ENCODE measurements around the gene STARD8.

Gene STARD8

DNA sequence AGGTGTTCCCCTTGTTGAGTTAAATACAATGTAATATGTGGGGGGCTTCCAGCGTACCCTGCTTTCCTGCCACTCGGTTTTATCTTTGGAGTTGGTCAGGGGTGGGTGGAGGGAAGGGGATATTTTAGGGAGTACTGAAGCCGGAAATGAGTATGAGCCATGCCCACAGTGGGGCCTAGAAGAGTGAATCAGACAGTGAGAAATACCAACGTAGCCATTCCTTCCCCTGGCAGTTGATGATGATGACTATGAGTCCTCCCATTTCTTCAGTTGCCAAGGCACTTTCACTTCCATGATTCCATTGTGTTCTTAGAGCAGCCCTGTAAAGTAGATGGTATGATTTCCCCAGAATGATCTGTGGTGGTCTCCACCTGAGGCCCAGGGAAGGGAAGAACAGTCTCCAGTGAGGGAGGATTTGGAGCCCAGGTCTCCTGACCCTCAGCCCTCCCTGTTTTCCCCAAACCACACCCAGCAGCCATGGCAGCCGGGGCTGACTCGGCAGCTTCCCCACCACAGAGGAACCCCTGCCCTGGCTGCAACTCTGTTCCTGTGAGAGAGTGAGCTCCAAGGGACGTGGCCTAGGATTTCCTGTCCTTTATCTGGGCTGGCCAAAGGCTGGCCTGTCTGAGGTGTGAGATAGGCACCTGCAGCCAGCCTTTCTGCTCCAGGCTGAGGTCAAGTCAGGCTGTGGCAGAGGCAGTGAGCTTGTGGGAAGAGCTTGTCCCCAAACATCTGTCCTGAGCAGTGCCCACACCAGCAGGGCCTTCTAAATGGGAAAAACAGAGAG lies 52.7 kb downstream of the STARD8 start:
- peak overlapping the region; percentile 82 for H2AFZ ChIP-seq (ENCODE audit: low read length, unreplicated experiment)
- no peaks in the 10 kb centered on the region for H3K79me2 ChIP-seq (ENCODE audit: control insufficient read depth, insufficient read depth, low read length, unreplicated experiment)
- peak overlapping the region; percentile 65 for H3K27ac ChIP-seq (ENCODE audit: low read depth, low read length)
- H3K4me1 ChIP-seq (ENCODE audit: control insufficient read depth, insufficient read depth, low read length, unreplicated experiment): peaks cover 12% of the 10 kb centered on the region
- no peaks in the 10 kb centered on the region for H3K27me3 ChIP-seq (ENCODE audit: insufficient read depth, low read length)
- H3K4me3 ChIP-seq (ENCODE audit: low read depth, low read length): no peak overlapping the region
- no peaks in the 10 kb centered on the region for H3K36me3 ChIP-seq (ENCODE audit: insufficient read depth, low read length)

DNA sequence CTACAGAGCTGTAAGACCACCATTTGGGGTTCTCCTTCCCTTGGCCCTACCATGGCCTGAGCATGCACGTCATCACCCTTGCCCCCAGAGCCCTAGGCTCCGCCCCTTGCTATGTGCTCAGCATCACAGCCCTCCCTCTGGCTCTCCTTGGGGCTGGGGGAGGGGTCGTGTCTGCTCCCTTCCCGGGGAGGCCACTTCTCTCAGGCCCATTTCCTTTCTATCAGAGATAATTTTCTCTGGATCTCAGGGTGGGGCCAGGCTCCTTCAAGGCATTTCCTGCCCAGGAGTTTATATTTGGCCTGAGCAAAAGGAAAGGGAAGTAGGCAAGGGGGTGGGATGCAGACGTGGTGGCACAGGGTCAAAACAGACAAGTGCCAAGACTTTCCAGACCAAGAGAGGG lies 55.9 kb downstream of the STARD8 start:
- Histone ChIP-seq H2AFZ (ENCODE audit: low read length, unreplicated experiment) (no peak overlapping the region), H3K36me3 (ENCODE audit: insufficient read depth, low read length) (no peaks in the 10 kb centered on the region), H3K27ac (ENCODE audit: low read depth, low read length) (no peak overlapping the region), H3K4me1 (ENCODE audit: control insufficient read depth, insufficient read depth, low read length, unreplicated experiment) (peaks cover 12% of the 10 kb centered on the region), H3K79me2 (ENCODE audit: control insufficient read depth, insufficient read depth, low read length, unreplicated experiment) (no peaks in the 10 kb centered on the region), H3K27me3 (ENCODE audit: insufficient read depth, low read length) (no peaks in the 10 kb centered on the region), H3K4me3 (ENCODE audit: low read depth, low read length) (no peak overlapping the region)

DNA sequence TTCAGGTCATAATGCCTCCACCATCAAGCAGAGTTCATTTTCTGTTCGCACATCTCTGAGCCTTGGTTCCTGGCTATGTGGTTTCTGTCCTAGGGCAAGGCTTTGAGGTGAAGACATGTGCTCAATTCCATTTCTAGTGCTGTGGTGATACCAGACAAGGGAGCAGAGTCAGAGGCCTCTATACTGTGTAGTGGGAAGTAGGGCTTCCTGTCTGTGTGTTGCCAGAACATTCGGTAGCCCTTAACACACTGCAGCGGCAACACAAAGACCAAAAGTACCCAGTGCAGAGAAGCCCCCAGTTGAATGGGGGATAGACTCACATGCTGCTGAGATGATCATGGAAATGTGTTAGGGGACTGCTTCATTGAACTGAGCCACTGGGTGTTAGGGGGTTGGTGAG lies 56.4 kb downstream of the STARD8 start:
- H3K79me2 ChIP-seq (ENCODE audit: control insufficient read depth, insufficient read depth, low read length, unreplicated experiment): no peaks in the 10 kb centered on the region
- no peaks in the 10 kb centered on the region for H3K36me3 ChIP-seq (ENCODE audit: insufficient read depth, low read length)
- H2AFZ ChIP-seq (ENCODE audit: low read length, unreplicated experiment): no peak overlapping the region
- peaks cover 12% of the 10 kb centered on the region for H3K4me1 ChIP-seq (ENCODE audit: control insufficient read depth, insufficient read depth, low read length, unreplicated experiment)
- H3K27ac ChIP-seq (ENCODE audit: low read depth, low read length): no peak overlapping the region
- H3K4me3 ChIP-seq (ENCODE audit: low read depth, low read length): no peak overlapping the region
- no peaks in the 10 kb centered on the region for H3K27me3 ChIP-seq (ENCODE audit: insufficient read depth, low read length)

DNA sequence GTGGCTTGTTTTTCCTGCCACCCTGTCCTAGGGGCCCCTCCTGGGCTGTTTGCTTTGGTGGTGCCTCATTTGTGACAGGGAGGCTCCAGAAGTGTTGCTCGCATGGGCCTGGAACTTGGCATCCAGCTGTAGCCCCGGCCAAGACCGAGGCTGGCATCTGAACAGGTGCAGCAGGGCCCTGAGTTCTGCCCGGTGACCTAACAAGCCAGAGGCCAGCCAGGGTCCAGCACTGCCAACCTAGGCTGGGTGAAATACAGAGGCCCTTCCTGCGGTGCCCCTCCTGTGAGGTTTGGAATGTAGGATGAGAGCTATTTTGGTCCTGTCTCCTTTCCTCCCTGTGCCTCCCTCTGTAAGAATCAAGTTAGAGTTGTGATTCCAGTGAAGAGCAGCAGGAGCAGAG lies 58.5 kb downstream of the STARD8 start:
- no peak overlapping the region for H3K27ac ChIP-seq (ENCODE audit: low read depth, low read length)

DNA sequence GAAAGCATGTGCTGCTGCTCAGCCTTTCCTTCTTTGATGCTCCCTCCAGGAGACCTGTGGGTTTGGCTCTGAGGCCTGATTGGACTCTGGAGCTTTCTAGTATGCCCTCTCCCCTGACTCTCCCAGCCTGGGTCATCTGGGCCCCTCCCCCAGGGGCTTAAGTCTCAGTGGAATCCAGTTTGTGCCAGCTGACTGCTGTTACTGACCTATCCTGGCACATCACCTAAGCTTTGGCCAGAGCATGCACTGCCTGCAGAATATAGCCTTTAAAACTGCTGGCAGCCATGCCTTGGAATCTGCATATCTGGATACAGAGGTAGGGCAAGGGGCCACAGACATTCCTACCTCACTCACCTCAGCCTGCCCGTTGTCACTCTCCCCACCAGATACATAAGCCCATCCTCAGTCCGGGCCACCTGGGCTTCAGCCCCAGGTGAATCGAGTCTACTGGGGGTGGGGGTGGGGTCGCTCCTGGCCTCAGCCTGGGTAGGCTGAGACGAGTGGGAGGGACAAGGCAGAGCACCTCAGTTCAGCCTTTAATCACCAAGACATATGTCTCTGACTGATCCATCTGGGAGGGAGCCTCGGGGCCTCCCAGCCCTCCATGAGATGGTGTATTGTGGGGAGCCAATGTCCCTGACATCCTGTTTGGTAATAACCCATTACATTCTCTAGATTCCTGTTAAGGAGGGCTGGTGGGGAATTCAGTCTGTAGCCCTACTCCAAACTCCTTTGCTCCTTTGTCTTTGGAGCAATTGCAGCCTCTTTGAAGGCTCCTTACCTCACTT lies 61.2 kb downstream of the STARD8 start:
- Histone ChIP-seq H3K36me3 (ENCODE audit: insufficient read depth, low read length) (no peaks in the 10 kb centered on the region), H3K4me1 (ENCODE audit: control insufficient read depth, insufficient read depth, low read length, unreplicated experiment) (no peaks in the 10 kb centered on the region), H3K27me3 (ENCODE audit: insufficient read depth, low read length) (no peaks in the 10 kb centered on the region), H3K79me2 (ENCODE audit: control insufficient read depth, insufficient read depth, low read length, unreplicated experiment) (no peaks in the 10 kb centered on the region), H3K27ac (ENCODE audit: low read depth, low read length) (no peak overlapping the region), H3K4me3 (ENCODE audit: low read depth, low read length) (no peak overlapping the region), H2AFZ (ENCODE audit: low read length, unreplicated experiment) (no peak overlapping the region)

More for the DNA sequence above, 58.5 kb downstream of the STARD8 start:
- no peaks in the 10 kb centered on the region for H3K36me3 ChIP-seq (ENCODE audit: insufficient read depth, low read length)
- H3K4me1 ChIP-seq (ENCODE audit: control insufficient read depth, insufficient read depth, low read length, unreplicated experiment): no peaks in the 10 kb centered on the region
- H3K4me3 ChIP-seq (ENCODE audit: low read depth, low read length): no peak overlapping the region
- H3K27me3 ChIP-seq (ENCODE audit: insufficient read depth, low read length): no peaks in the 10 kb centered on the region
- no peaks in the 10 kb centered on the region for H3K79me2 ChIP-seq (ENCODE audit: control insufficient read depth, insufficient read depth, low read length, unreplicated experiment)
- H2AFZ ChIP-seq (ENCODE audit: low read length, unreplicated experiment): no peak overlapping the region

DNA sequence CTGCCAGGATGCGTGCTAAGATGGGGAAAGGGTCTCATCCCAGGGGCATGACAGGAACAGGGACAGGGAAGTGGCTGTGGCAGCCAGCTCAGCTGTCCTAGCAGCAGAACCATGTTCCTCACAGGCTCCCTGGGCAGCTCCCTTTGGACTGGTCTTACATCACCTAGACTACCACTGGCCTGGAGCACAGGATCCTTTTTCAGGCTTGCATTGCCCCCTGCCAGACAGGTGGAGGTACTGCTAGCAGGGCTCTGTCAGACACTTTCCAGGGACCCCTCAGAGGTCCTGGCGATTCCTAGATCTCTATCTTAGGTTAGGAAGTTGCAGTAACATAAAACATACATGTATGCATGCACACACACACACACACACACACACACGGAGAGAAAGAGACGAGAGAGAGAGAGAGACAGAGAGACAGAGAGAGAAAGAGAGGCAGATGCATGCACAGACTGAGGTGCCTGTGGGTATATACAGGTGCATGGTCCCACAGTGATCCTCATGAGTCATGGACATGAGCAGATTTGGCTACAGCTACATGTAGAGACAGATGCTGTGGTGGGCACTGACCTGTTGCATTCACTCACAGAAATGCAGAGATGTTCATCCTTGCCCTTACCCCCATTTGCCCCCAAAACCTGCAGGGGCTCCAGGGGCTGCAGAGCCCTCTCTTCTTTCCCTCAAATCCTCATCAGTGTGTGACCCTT lies 63.6 kb downstream of the STARD8 start:
- no peaks in the 10 kb centered on the region for H3K79me2 ChIP-seq (ENCODE audit: control insufficient read depth, insufficient read depth, low read length, unreplicated experiment)
- H3K36me3 ChIP-seq (ENCODE audit: insufficient read depth, low read length): no peaks in the 10 kb centered on the region
- no peak overlapping the region for H3K4me3 ChIP-seq (ENCODE audit: low read depth, low read length)
- no peaks in the 10 kb centered on the region for H3K4me1 ChIP-seq (ENCODE audit: control insufficient read depth, insufficient read depth, low read length, unreplicated experiment)
- no peak overlapping the region for H3K27ac ChIP-seq (ENCODE audit: low read depth, low read length)
- no peaks in the 10 kb centered on the region for H3K27me3 ChIP-seq (ENCODE audit: insufficient read depth, low read length)
- no peak overlapping the region for H2AFZ ChIP-seq (ENCODE audit: low read length, unreplicated experiment)

DNA sequence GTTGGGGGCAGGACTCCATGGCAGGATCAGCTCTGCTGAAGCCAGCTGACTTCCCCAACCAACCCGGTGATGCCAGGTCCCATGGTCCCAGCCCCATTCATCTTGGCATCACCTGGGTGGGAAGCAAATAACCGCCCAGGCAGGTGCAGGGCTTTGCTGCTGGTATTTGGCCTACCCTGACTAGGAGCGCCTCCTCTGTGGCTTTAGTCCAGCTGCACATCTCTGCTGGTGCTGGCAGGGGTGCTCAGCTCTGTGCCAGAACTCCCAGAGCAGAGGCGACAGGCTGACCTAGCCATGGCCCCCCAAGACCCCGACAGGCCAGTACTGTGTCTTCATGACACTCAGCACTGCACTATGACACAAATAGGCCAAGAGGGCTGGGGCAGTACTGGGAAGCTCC lies 64.4 kb downstream of the STARD8 start:
- Histone ChIP-seq H3K27me3 (ENCODE audit: insufficient read depth, low read length) (no peaks in the 10 kb centered on the region), H3K4me1 (ENCODE audit: control insufficient read depth, insufficient read depth, low read length, unreplicated experiment) (no peaks in the 10 kb centered on the region), H2AFZ (ENCODE audit: low read length, unreplicated experiment) (no peak overlapping the region), H3K27ac (ENCODE audit: low read depth, low read length) (no peak overlapping the region), H3K36me3 (ENCODE audit: insufficient read depth, low read length) (no peaks in the 10 kb centered on the region), H3K79me2 (ENCODE audit: control insufficient read depth, insufficient read depth, low read length, unreplicated experiment) (no peaks in the 10 kb centered on the region), H3K4me3 (ENCODE audit: low read depth, low read length) (no peak overlapping the region)

DNA sequence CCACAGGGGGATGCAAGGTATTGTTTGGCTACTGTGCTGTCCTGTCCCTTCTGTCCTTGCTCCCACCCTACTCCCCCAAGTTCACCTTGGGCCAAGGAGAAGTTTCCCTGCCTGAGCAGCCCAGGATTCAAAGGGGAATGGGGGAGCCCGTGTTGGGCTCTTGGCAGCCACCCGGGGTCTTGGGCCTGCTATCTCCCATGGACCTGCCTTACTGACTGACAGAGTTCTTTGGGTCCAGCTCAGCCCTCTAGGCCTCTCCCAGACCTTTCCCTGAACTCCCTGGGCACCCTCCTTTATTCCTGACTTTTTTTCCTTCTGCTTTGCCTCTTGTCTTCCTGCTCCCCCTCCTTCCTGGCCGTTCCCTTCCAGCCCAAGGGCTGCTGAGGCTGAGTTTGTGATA lies 67.4 kb downstream of the STARD8 start:
- H3K27ac ChIP-seq (ENCODE audit: low read depth, low read length): no peak overlapping the region
- H3K27me3 ChIP-seq (ENCODE audit: insufficient read depth, low read length): no peaks in the 10 kb centered on the region
- no peaks in the 10 kb centered on the region for H3K4me1 ChIP-seq (ENCODE audit: control insufficient read depth, insufficient read depth, low read length, unreplicated experiment)
- H3K36me3 ChIP-seq (ENCODE audit: insufficient read depth, low read length): no peaks in the 10 kb centered on the region
- H2AFZ ChIP-seq (ENCODE audit: low read length, unreplicated experiment): no peak overlapping the region
- H3K4me3 ChIP-seq (ENCODE audit: low read depth, low read length): no peak overlapping the region
- no peaks in the 10 kb centered on the region for H3K79me2 ChIP-seq (ENCODE audit: control insufficient read depth, insufficient read depth, low read length, unreplicated experiment)

DNA sequence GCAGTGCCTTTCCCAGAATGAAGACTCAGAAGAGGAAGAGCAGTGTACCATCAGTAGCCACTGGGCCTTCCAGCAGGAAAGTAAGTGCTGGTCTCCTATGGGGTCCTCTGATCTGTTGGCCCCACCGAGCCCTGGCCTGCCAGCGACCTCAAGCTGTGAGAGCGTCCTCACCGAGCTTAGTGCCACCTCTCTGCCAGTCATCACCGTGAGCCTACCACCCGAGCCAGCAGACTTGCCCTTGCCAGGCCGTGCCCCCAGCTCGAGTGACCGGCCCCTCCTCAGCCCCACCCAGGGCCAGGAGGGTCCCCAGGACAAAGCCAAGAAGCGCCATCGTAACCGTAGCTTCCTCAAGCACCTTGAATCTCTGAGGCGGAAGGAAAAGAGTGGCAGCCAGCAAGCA lies 69.7 kb downstream of the STARD8 start:
- Histone ChIP-seq H3K27ac (ENCODE audit: low read depth, low read length) (no peak overlapping the region), H3K79me2 (ENCODE audit: control insufficient read depth, insufficient read depth, low read length, unreplicated experiment) (no peaks in the 10 kb centered on the region), H3K4me3 (ENCODE audit: low read depth, low read length) (no peak overlapping the region), H3K27me3 (ENCODE audit: insufficient read depth, low read length) (no peaks in the 10 kb centered on the region), H3K4me1 (ENCODE audit: control insufficient read depth, insufficient read depth, low read length, unreplicated experiment) (no peaks in the 10 kb centered on the region), H2AFZ (ENCODE audit: low read length, unreplicated experiment) (no peak overlapping the region), H3K36me3 (ENCODE audit: insufficient read depth, low read length) (no peaks in the 10 kb centered on the region)

DNA sequence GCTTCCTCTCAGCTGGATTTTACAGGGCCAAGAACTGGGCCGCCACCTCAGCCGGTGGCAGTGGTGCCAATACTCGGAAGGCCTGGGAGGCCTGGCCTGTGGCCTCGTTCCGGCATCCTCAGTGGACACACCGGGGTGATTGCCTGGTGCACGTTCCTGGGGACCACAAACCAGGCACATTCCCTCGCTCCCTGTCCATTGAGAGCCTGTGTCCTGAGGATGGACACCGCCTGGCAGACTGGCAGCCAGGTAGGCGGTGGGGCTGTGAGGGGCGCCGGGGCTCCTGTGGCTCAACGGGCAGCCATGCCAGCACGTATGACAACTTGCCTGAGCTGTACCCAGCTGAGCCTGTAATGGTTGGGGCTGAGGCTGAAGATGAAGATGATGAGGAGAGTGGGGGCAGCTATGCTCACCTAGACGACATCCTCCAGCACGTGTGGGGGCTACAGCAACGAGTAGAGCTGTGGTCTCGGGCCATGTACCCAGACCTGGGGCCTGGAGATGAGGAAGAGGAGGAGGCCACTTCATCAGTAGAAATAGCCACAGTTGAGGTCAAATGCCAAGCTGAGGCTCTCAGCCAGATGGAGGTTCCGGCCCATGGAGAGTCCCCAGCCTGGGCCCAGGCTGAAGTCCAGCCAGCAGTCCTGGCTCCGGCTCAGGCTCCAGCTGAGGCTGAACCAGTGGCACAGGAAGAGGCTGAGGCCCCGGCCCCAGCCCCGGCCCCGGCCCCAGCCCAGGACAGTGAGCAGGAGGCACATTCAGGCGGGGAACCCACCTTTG lies 70.4 kb downstream of the STARD8 start:
- no peaks in the 10 kb centered on the region for H3K4me1 ChIP-seq (ENCODE audit: control insufficient read depth, insufficient read depth, low read length, unreplicated experiment)
- no peaks in the 10 kb centered on the region for H3K27me3 ChIP-seq (ENCODE audit: insufficient read depth, low read length)
- H3K79me2 ChIP-seq (ENCODE audit: control insufficient read depth, insufficient read depth, low read length, unreplicated experiment): no peaks in the 10 kb centered on the region
- no peak overlapping the region for H3K4me3 ChIP-seq (ENCODE audit: low read depth, low read length)
- H3K27ac ChIP-seq (ENCODE audit: low read depth, low read length): no peak overlapping the region
- H3K36me3 ChIP-seq (ENCODE audit: insufficient read depth, low read length): no peaks in the 10 kb centered on the region
- H2AFZ ChIP-seq (ENCODE audit: low read length, unreplicated experiment): no peak overlapping the region

Measured in ACC112 (cell line).